Measurements from ENCODE around the gene GULP1.

GRCh38 chr2:188391354-188391753 lies 99.7 kb downstream of the GULP1 start:
- TF ChIP-seq ZNF788 (CRISPR knock-in tag; IDR thresholded peaks at IDR 0.05; ENCODE audit: borderline replicate concordance) (no peak), RARA (CRISPR knock-in tag; IDR thresholded peaks at IDR 0.05) (no peak), THAP9 (CRISPR knock-in tag; IDR thresholded peaks at IDR 0.05; ENCODE audit: borderline replicate concordance) (no peak)

Measured in HepG2 (cell line).